D721Med (cell line): ENCODE results near the gene GCC2.
"Not testable (repeated sequence)": the region's sequence is repeated elsewhere in the genome, so short reads cannot be mapped to it uniquely, and the experiment has no call there.

Experiments
- DNase-seq: peaks from one replicate; pipeline ENCODE4 v3.0.0; 2011; ENCODE audit warnings: low spot score; ENCODE audit not compliant: insufficient read length
- FAIRE-seq: peaks from 2 replicates; lab custom pipeline; 2011; peaks lifted over from hg19 to GRCh38; lab: Jason Lieb, UNC
- TF ChIP-seq, protein P1 (sequence below): IDR thresholded peaks from 2 replicates; pipeline ENCODE4 v1.5.1; 2012; ENCODE audit warnings: mild to moderate bottlenecking, control low read depth; ENCODE audit not compliant: insufficient read depth; ENCODE audit errors: missing control alignments

Gene GCC2

DNA sequence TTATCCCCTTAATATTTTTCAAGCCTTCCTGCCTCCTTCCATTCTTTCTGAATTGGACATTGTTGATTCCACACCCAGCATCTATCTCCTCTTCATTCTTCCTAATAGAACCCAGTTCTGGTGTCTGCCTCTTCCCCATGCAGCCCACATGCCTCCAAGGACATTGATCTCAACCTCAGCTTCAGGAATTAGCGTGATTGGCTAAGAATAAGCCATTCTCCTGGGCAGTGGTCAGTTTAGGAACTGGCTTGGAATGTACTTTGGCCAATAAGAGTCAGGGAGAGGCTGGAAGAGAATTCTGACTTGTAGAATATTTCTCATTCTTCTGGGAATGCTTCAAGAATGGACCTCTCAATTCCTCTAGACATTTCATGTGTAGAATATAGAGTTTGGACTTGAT lies 25.9 kb upstream of the GCC2 start:
- TF ChIP-seq, protein P1, sequence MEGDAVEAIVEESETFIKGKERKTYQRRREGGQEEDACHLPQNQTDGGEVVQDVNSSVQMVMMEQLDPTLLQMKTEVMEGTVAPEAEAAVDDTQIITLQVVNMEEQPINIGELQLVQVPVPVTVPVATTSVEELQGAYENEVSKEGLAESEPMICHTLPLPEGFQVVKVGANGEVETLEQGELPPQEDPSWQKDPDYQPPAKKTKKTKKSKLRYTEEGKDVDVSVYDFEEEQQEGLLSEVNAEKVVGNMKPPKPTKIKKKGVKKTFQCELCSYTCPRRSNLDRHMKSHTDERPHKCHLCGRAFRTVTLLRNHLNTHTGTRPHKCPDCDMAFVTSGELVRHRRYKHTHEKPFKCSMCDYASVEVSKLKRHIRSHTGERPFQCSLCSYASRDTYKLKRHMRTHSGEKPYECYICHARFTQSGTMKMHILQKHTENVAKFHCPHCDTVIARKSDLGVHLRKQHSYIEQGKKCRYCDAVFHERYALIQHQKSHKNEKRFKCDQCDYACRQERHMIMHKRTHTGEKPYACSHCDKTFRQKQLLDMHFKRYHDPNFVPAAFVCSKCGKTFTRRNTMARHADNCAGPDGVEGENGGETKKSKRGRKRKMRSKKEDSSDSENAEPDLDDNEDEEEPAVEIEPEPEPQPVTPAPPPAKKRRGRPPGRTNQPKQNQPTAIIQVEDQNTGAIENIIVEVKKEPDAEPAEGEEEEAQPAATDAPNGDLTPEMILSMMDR, result no peak
- DNase-seq (no peak), FAIRE-seq (no peak)

DNA sequence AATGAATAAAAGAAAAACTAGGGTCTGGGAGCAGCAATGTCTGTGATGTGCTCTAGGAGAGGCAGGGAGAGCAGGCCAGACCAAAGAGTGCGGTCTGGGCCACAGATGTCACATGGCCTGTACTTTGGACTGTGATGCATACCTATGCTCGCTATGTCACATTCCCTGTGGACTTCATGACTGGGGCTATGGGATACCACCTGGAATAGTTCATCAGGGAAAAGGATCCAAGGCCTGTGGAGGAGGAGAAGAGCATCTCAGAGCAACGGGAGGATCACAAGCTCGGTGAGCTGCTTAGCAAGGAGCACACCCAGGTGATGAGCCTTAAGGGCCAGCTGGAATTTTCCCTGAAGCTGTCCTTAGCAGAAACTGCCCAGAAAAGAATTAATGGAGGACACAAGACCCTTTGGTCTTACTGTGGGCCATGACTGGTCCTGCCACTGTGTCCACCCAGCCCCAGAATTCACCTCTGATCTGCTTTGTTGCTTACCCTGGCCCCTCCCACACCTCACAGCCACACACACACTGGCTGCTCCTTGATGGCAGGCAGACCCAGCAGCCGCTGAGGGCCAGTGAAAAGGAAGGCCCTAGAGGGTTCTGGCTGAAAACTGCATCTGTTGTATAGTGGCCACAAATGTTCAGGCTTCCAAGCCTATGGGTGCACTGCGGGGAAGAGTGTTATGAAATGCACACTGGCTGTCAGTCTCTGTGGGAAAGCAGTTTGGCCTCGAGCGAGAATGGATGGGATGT lies 25.3 kb upstream of the GCC2 start:
- DNase-seq (no peak), FAIRE-seq (no peak)
- TF ChIP-seq, protein P1, result no peak

DNA sequence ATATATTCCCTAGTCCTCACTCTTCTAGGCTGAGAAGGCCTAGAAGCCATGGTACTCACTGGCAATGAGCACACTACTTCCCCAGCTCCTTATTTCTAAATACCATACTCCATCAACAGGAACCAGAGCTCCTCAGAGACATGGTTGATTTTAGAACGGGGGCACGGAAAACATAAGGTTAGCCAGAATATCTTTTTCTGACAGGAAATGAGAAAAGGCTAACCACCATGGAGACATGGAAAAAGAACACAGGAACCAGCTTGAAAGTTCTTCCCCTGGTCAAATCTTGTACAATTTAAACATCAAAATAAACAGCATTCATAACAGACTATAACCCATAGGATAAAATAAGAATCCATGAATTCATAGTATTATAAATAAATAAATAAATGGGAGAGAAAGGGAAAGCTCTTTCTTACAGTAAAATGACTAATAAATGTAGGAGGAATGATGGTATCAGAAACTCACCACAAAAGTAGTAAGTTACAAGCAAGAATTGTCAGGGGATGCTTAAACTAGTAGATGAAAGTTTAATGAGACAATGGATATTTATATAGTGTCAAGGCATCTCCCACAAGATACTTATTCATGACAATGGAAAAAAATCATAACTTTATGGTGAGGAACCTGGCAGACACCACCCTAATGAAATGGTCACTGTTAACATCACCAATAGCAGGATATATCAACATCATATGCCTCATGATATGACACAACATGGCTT lies 20.6 kb upstream of the GCC2 start:
- no peak for FAIRE-seq
- no peak for DNase-seq
- TF ChIP-seq, protein P1, result no peak

DNA sequence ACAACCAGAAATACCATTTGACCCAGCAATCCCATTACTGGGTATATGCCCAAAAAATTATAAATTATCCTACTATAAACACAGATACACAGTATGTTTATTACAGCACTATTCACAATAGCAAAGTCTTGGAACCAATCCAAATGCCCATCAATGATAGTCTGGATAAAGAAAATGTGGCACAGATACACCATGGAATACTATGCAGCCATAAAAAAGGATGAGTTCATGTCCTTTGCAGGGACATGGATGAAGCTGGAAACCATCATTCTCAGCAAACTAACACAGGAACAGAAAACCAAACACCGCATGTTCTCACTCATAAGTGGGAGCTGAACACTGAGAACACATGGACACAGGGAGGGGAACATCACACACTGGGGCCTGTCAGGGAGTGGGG lies 13.4 kb upstream of the GCC2 start:
- DNase-seq, FAIRE-seq: not testable (repeated sequence)

DNA sequence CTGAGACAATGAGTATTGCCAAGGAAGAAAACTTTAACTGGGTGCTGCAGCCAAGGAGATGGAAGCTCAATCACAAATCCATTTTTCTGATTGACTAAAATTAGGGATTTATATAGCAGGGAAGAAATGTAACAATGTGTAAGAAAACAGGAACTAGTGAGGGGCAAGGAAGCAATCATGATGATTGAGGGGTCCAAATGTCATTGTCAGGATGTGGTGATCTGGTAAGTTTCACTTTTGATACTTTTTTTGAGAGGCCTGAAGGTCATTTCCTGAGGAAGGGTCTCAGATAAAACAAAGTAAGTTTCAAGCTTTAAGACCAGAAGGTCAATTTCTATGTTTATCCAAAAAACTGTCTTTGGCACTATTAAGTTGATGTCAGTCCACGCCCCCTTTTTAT lies 12.0 kb upstream of the GCC2 start:
- DNase-seq (no peak), FAIRE-seq (no peak)
- TF ChIP-seq, protein P1, result no peak

DNA sequence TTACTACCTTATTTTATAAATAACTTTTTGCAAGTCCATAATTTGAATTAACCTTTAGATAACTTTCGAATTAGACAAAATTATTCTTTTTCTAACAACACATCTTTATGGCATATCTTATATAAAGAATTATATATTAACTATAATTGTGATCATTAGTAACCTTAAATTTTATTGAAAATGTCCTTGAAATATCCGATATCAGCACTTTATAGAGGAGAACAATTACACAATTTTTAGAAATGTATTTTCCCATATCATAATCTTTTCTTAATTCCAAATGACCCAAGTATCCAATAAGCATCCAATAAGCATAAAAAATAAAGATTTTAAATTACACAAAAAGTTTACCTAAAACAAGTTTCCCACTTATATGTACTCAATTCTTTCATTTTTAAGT lies 7.3 kb upstream of the GCC2 start:
- TF ChIP-seq, protein P1, result no peak
- FAIRE-seq, result no peak
- DNase-seq, result no peak

DNA sequence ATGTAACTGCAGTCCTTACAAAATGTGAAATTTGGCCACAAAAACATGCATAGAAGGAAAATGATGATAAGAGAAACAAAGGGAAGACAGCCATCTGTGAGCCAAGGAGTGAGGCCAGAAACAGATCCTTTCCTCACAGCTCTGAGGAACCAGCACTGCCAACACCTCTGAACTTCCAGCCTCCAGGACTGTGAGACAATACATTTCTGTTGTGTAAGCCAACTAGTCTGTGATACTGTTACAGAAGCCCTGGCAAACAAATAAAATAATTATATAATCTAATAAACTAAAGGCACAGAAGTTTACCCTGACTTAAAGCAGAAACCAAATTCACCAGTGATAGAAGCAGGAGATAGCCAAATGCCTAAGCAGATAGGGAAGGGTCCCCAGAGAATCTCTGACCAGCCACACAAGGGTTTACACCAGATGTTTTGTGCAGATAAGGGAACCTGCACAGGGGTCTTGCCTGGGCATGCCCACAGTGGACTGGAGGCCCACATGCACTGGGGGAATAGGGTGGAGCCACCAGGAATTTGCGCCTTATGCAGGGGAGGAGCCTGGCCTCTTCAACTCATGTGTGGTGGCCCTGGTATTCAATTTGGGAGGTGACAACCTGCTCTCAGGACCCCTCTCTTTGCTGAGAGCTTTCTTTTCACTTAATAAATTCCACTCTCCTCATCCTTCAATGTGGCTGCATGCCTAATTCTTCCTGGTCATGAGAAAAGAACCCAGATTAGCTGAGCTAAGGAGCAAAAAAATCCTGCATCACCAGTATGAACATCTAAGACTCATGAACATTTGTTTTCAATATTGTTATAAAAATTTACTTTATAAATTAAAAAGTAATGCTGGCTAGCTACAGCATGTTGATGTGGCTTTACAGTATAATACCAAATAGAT lies 3.8 kb upstream of the GCC2 start:
- FAIRE-seq, result no peak
- TF ChIP-seq, protein P1, result no peak
- DNase-seq, result no peak
